H1 (cell line): ENCODE measurements around the gene DAZAP1.

Experiments used
- EZH2 ChIP-seq: fragments of 200-600 bp; sonication (generic); IDR thresholded peaks from 2 replicates; pipeline ENCODE4 v1.7.1; 2012; ENCODE audit warnings: low read depth, mild to moderate bottlenecking, moderate library complexity, low read length, inconsistent platforms; ENCODE audit not compliant: severe bottlenecking
- GTF2F1 ChIP-seq: IDR thresholded peaks from 2 replicates; pipeline ENCODE4 v1.6.1; 2012; ENCODE audit warnings: low read depth, low read length, improper control_type of control experiment, borderline replicate concordance
- NANOG ChIP-seq: IDR thresholded peaks from 2 replicates; pipeline ENCODE4 v1.6.1; 2011; ENCODE audit warnings: low read length, low read depth, mild to moderate bottlenecking, inconsistent platforms; ENCODE audit not compliant: insufficient read depth, poor library complexity, severe bottlenecking
- POLR2A ChIP-seq, 2 experiments: IDR thresholded peaks; 1 replicate in 1 of 2; 2 replicates in 1 of 2; pipeline ENCODE4 v1.6.1; 2011; ENCODE audit warnings: low read depth in 2 of 2, low read length in 2 of 2, mild to moderate bottlenecking in 2 of 2; ENCODE audit errors: control extremely low read depth in 1 of 2
- POLR2AphosphoS5 ChIP-seq: IDR thresholded peaks from 2 replicates; pipeline ENCODE4 v1.6.1; 2011; ENCODE audit warnings: low read depth, low read length
- RFX5 ChIP-seq: IDR thresholded peaks from 2 replicates; pipeline ENCODE4 v1.6.1; 2011; ENCODE audit warnings: low read depth, low read length, improper control_type of control experiment, borderline replicate concordance
- SIN3A ChIP-seq, 2 experiments: IDR thresholded peaks in 1 of 2; conservative IDR thresholded peaks in 1 of 2; 2 replicates each; pipeline ENCODE4 v1.6.1; 2011 to 2012; ENCODE audit warnings: low read length in 2 of 2, improper control_type of control experiment in 1 of 2, low read depth in 1 of 2, mild to moderate bottlenecking in 1 of 2
- SRF ChIP-seq: IDR thresholded peaks from 2 replicates; pipeline ENCODE4 v1.6.1; 2011; ENCODE audit warnings: mild to moderate bottlenecking, low read depth, low read length, moderate library complexity
- SUZ12 ChIP-seq: fragments of 200-600 bp; sonication (generic); IDR thresholded peaks from 2 replicates; pipeline ENCODE4 v1.6.1; 2012; ENCODE audit warnings: mild to moderate bottlenecking, inconsistent platforms, low read length, moderate library complexity, mixed read lengths
- ZNF274 ChIP-seq: IDR thresholded peaks from 2 replicates; pipeline ENCODE4 v1.7.0; 2012; ENCODE audit warnings: low read length, borderline replicate concordance; ENCODE audit errors: extremely low read depth
- TF ChIP-seq, protein P1 (sequence below), 3 experiments: IDR thresholded peaks; 1 replicate in 2 of 3; 2 replicates in 1 of 3; pipeline versions ENCODE4 v1.5.1 to v1.6.1; 2011; ENCODE audit warnings: low read length in 3 of 3, mild to moderate bottlenecking in 3 of 3, inconsistent platforms in 2 of 3, low read depth in 1 of 3, moderate library complexity in 1 of 3; ENCODE audit not compliant: insufficient read depth in 1 of 3; ENCODE audit errors: control extremely low read depth in 1 of 3
- TF ChIP-seq, protein P2 (sequence below): IDR thresholded peaks from 2 replicates; pipeline ENCODE4 v1.6.1; 2012; ENCODE audit warnings: inconsistent platforms

GRCh38 chr19:1446713-1447481 lies 39.5 kb downstream of the DAZAP1 start:
- TF ChIP-seq NANOG (no peak), SIN3A (conservative IDR thresholded peaks at IDR 0.05 in 1 of 2, IDR thresholded peaks at IDR 0.05 in 1 of 2; ENCODE audit: low read depth in 1 of 2, low read length in 2 of 2) (peak; percentile 76 to 86; a peak in 2 of 4 replicates), GTF2F1 (no peak), EZH2 (no peak), POLR2A (IDR thresholded peaks at IDR 0.05; ENCODE audit: control extremely low read depth in 1 of 2, low read depth in 2 of 2, low read length in 2 of 2) (no peak), SUZ12 (no peak; the same call in 1 of the 2 replicates), POLR2AphosphoS5 (no peak), RFX5 (no peak), ZNF274 (no peak), SRF (no peak)
- TF ChIP-seq, protein P1, sequence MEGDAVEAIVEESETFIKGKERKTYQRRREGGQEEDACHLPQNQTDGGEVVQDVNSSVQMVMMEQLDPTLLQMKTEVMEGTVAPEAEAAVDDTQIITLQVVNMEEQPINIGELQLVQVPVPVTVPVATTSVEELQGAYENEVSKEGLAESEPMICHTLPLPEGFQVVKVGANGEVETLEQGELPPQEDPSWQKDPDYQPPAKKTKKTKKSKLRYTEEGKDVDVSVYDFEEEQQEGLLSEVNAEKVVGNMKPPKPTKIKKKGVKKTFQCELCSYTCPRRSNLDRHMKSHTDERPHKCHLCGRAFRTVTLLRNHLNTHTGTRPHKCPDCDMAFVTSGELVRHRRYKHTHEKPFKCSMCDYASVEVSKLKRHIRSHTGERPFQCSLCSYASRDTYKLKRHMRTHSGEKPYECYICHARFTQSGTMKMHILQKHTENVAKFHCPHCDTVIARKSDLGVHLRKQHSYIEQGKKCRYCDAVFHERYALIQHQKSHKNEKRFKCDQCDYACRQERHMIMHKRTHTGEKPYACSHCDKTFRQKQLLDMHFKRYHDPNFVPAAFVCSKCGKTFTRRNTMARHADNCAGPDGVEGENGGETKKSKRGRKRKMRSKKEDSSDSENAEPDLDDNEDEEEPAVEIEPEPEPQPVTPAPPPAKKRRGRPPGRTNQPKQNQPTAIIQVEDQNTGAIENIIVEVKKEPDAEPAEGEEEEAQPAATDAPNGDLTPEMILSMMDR (IDR thresholded peaks at IDR 0.05; ENCODE audit: control extremely low read depth in 1 of 3, insufficient read depth in 1 of 3, low read depth in 1 of 3, low read length in 3 of 3): no peak
- TF ChIP-seq, protein P2, sequence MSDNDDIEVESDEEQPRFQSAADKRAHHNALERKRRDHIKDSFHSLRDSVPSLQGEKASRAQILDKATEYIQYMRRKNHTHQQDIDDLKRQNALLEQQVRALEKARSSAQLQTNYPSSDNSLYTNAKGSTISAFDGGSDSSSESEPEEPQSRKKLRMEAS: peak; percentile 70
